ENCODE data around the gene NPB.

The NPB gene

GRCh38 chr17:81941484-81942166, 39.6 kb downstream of the NPB start:
- no peak for DNase-seq (ENCODE audit: low read depth)

GRCh38 chr17:81942167-81942553, 40.1 kb downstream of the NPB start:
- no peak for DNase-seq (ENCODE audit: low read depth)

GRCh38 chr17:81944858-81945257, 42.8 kb downstream of the NPB start:
- DNase-seq (ENCODE audit: low read depth) = no peak

GRCh38 chr17:81947189-81947588, 45.2 kb downstream of the NPB start, which contains the start of gene MYADML2:
MYADML2 (minus strand) TSS chr17:81947233; CDS start chr17:81941741, 5,492 bp downstream.
- no peak for DNase-seq (ENCODE audit: low read depth)

DNA sequence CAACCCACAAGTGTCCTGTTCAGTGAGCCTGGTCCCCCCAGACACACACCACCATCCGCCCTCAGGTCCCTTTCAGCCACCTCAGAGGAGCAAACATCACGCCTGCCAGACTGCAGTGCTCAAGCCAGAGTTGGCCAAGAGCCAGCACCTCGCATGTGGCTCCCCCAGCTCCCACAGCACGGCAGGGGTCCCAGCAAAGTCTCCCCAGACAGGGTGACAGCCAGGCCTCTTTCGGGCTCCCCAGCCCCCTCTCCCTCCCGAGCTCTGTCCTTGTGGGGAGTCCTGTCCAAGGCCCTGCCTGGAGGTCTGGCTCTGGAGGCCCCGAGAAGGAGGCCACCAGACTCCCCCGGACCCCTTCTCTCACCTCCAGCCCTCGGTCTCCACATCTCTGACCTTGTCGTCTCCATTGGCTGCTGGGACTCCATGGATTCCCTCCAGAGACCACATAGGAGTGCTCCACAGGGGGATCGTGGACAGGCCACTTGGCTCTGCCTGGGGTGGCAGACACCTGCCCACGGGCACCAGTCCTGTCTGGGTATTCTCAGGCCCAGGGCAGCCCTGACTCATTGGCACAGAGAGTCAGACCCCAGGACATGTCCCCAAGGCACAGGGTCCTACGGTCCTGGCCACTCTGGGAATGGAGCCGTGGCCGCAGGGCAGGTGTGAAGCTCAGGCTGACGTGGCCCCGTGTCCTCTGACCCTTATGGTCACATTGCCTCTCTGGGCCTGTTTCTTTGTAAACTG, 46.8 kb downstream of the NPB start:
- DNase-seq (ENCODE audit: low read depth) = no peak

DNA sequence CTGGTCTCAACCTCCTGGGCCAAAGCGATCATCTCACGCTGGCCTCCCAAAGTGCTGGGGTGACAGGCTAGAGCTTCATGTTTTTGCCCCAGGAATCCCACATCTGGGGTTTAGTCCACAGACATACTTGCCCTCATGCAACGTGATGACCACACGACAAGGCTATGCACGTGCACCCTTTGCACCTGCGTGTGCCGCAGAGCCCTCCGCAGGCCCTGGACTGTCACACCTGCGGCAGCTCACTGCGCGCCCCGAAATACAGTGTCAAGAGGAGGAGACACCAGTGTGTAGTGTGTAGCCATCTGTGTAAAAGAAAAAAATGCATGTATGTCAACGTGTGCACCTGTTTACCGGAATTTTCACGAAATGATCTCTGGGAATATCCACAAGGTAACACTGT, 48.5 kb downstream of the NPB start:
- DNase-seq (ENCODE audit: low read depth) = no peak

- DNase-seq (ENCODE audit: low read depth) = no peak
Measured at GRCh38 chr17:81951785-81952684, 50.0 kb downstream of the NPB start.
